IPS-18a (cell line): ENCODE measurements around the gene COA8.

Experiments used
- H3K27ac ChIP-seq: one replicate; pipeline ENCODE4 v1.5.1; 2013; ENCODE audit warnings: low read length
- H3K27me3 ChIP-seq: one replicate; pipeline ENCODE4 v1.6.1; 2013; ENCODE audit warnings: mild to moderate bottlenecking, low read length; ENCODE audit not compliant: control insufficient read depth, insufficient read depth
- H3K36me3 ChIP-seq: one replicate; pipeline ENCODE4 v1.6.1; 2013; ENCODE audit warnings: low read depth, low read length; ENCODE audit not compliant: control insufficient read depth
- H3K4me1 ChIP-seq: one replicate; pipeline ENCODE4 v1.6.1; 2013; ENCODE audit warnings: low read depth, low read length; ENCODE audit not compliant: control insufficient read depth
- H3K4me3 ChIP-seq: one replicate; pipeline ENCODE4 v1.5.1; 2013; ENCODE audit warnings: low read length
- H3K9ac ChIP-seq: one replicate; pipeline ENCODE4 v1.6.1; 2013; ENCODE audit warnings: mild to moderate bottlenecking, low read length, moderate library complexity
- H3K9me3 ChIP-seq: one replicate; pipeline ENCODE4 v1.6.1; 2013; ENCODE audit warnings: low read depth, low read length; ENCODE audit not compliant: control insufficient read depth

COA8 gene

DNA sequence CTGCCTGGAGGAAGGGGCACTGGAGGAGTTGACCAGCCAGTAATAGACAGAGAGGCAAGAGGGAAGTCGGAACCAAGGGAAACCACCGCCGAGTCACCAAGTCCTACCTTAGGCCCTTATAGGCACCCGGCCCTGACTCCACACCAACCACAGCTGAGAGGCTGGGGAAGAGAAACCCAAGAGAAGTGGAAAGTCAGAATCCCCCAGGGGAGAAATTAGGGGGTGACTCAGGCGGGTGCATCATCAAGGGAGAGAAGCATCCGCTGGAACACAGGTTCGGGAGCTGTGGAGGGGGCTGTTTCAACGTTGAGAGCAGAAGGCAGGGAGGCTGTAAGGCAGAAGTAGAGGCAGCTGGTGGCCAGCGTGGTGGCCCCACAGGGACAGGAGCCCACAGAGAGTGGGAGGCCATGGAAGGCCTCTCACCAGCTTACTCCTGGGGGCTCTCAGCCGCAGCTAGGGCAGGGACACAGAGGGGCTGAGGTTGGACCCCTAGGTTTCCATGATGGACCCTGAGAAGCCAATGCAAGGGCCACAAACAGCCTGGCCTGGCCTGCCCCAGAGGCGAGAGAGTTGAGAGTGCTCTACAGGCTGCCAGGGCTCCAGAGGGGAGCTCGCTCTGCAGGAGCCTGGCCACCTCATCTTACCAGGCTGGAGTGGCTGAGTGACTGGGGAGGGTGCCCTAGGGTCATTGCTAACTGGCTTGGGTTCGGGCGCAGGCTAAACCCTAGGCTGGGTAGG lies 35.2 kb upstream of the COA8 start:
- peaks cover 30% of the 10 kb centered on the region for H3K27me3 ChIP-seq
- H3K4me3 ChIP-seq = no peak overlapping the region
- H3K27ac ChIP-seq = no peak overlapping the region
- H3K9ac ChIP-seq = no peak overlapping the region
- H3K4me1 ChIP-seq = peaks cover 4% of the 10 kb centered on the region
- H3K36me3 ChIP-seq = peaks cover 3% of the 10 kb centered on the region
- no peaks in the 10 kb centered on the region for H3K9me3 ChIP-seq

DNA sequence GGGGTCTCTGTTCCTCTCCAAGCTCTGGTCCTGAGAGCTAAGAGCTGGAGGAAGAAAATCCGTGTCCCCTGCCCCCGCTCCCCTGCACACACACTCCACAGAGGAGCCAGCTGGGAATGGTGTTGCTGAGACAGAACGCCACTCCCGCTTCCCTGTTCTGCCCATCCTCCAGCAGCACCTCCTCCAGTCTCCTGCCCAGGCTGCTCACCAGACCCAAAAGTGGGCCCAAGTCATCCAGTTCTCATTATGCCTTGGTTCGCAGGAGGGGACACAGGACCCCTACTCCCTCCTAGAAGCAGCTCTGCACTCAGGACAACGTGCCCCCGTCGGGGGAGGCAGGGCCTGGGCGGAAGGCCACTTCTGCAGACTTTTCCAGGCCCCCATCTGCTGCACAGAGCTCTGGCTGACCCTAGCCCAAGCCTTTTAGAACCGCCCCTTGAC lies 34.6 kb upstream of the COA8 start:
- peaks cover 26% of the 10 kb centered on the region for H3K27me3 ChIP-seq
- H3K9ac ChIP-seq = peak overlapping the region; percentile 68
- no peaks in the 10 kb centered on the region for H3K9me3 ChIP-seq
- H3K4me1 ChIP-seq = peaks cover 4% of the 10 kb centered on the region
- no peak overlapping the region for H3K27ac ChIP-seq
- peaks cover 3% of the 10 kb centered on the region for H3K36me3 ChIP-seq
- peak overlapping the region; percentile 71 for H3K4me3 ChIP-seq

DNA sequence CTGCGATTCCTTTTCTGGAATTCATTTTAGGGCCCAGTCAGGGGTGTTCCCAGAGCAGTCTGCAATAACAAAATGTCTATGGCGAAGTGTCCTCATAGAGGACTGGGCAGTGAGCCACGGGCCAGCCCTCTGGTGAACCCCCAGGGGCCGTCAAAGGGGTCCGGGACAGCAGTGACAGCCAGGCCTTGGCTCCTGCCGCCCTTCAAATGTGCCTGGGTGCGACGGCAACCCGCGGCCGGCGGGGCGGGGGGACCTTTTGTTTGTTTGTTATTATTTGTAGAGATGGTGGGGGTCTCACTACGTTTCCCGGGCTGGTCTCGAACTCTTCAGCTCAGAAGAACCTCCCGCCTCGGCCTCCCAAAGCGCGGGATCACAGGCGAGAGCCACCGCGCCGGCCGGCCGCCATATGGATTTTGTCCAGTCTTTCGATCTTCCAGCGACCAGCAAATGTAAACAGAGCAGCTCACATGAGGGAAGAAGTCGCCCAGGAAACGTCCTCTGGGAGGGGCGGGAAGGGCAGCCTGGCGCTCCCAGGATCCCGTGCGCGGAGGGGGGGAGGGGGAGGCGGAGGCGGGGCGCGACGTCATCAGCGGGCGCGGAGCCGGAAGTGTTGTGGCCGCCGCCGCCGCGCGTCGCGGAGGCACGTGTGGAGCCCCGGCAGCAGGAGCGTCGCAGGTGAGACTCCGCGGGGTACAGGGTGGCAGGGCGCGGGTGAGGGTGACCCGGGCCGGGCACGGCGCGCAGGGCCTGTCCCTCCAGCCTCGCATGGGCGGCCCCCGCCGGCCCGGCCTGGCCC lies 34.0 kb upstream of the COA8 start, which contains the start of gene TRMT61A:
TSS of gene TRMT61A (plus strand) at position 610 of the 796 bp plus-strand sequence. CDS start 783 bp downstream, outside the sequence.
- Histone ChIP-seq H3K9me3 (no peaks in the 10 kb centered on the region), H3K9ac (peak within 1 kb of the TSS; percentile 70), H3K4me3 (peak within 1 kb of the TSS; percentile 93), H3K36me3 (peaks cover 3% of the 10 kb centered on the region), H3K27ac (peak within 1 kb of the TSS; percentile 63), H3K4me1 (peaks cover 4% of the 10 kb centered on the region), H3K27me3 (peaks cover 20% of the 10 kb centered on the region)

DNA sequence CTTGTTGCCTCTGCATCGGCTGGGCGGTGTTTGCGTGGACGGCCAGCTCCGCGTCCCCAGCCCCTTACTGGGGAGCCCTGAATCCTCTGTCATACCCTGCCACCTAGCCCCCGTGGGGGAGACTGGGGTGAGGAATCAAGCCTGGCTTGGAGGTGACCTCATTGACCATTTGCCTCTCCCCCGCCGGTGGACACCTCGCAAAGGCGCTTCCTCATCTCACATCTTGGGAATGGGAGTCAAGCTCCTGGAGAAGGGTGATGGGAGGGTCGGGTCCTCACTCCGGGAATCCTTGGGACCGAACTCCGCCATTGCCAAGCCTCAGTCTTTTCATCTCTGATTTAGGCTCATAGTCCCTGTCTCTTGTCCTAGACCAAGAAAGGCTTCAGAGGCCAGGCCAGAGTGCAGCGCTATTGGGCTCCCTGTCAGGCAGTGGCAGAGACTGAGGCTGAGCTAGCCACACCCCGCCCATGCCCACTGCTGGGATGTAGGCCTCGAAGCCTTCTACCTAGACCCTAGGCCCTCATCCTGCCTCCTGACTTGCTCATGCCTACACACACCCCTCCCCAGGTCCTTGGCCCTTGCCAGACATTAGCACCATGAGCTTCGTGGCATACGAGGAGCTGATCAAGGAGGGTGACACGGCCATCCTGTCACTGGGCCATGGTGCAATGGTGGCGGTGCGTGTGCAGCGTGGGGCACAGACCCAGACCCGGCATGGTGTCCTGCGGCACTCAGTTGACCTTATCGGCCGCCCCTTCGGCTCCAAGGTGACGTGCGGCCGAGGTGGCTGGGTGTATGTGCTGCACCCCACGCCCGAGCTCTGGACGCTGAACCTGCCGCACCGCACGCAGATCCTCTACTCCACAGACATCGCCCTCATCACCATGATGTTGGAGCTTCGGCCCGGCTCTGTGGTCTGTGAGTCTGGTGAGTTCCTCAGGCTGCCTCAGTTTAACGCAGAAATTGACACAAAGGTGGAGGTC lies 33.1 kb upstream of the COA8 start:
- Histone ChIP-seq H3K9me3 (no peaks in the 10 kb centered on the region), H3K27ac (no peak overlapping the region), H3K4me1 (peaks cover 4% of the 10 kb centered on the region)

DNA sequence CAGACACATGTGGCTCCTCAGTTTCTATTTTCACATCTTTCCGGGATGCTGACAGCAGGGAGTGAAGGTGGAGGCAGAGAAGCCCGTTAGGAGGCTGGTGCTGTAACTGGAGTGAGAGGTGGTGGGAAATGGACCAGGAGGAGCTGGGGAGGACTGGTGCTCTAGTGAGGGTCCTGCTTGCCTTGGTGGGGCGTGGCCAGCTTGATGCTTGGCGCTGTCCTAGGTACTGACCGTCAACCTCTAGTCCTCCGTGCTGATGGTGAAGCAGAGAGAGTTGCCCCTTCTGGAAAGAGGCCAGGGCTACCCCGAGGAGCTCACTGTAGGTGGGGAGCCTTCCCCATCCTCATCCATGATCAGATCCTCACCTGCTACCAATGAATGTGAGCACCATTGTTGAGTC lies 32.4 kb upstream of the COA8 start:
- Histone ChIP-seq H3K4me1 (peaks cover 4% of the 10 kb centered on the region), H3K9me3 (no peaks in the 10 kb centered on the region), H3K4me3 (no peak overlapping the region), H3K27me3 (peaks cover 5% of the 10 kb centered on the region), H3K9ac (no peak overlapping the region), H3K27ac (no peak overlapping the region), H3K36me3 (peaks cover 6% of the 10 kb centered on the region)

More for the DNA sequence above, 33.1 kb upstream of the COA8 start:
- peak overlapping the region; percentile 93 for H3K4me3 ChIP-seq
- H3K27me3 ChIP-seq = peaks cover 11% of the 10 kb centered on the region
- peaks cover 3% of the 10 kb centered on the region for H3K36me3 ChIP-seq
- H3K9ac ChIP-seq = peak overlapping the region; percentile 70

DNA sequence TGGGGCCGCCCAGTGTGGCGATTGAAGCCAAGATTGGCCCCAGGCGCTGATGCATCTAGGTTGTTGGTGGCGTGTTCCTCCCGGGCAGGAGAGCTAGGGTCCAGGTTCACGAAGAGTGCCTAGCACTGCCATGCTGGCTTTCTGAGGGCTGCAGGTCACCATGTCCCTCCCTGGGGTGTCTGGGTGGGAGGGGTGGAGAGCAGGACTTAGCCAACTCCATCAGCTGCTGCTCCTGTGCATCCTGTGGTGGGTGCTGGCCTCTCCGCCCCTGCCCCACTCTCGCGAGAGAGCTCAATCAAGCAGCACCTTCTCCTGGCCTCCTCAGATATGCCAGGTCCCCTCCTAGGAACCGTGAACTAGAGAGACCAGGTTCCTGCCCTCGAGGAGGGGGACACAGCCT lies 31.9 kb upstream of the COA8 start:
- peaks cover 4% of the 10 kb centered on the region for H3K4me1 ChIP-seq
- H3K4me3 ChIP-seq = no peak overlapping the region
- peaks cover 6% of the 10 kb centered on the region for H3K36me3 ChIP-seq
- no peak overlapping the region for H3K9ac ChIP-seq
- no peak overlapping the region for H3K27ac ChIP-seq
- no peaks in the 10 kb centered on the region for H3K9me3 ChIP-seq
- peaks cover 3% of the 10 kb centered on the region for H3K27me3 ChIP-seq

DNA sequence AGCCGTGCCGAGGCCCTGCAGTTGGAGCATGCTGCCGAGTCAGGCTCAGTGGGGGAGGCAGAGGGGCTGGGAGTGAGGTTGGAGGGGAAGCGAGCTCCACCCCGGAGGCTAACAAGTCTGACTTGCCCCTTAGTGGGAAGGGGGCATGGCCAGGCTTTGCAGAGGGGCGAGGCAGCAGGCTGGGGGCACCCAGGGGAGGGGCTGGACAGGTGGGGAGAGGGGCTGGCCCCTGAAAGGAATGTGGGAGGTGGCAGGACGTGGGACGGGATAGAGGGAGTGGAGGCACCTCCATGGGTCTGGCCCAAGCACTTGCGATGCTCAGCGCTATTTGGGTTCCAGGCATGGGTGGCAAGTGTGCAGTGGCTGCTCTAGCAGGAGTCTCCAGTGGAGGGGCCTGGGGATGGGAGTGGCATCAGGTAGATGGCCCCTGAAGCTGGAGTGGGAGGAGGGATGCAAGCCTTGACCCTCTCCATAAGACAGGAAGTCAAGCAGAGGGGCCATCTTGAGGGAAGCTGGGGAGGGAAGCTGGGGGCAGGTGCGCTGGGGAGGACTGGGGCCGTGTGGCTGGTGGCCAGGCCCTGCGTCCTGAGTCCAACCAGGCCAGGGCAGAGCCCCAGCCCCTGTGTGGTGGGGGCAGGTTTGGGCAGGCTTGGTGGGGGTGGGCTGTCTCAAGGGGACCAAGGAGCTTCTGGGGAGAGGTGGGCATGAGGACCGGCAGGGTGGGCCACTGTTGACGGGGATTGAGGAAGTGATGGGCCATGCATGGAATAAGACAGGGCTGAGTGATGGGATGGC lies 31.1 kb upstream of the COA8 start:
- Histone ChIP-seq H3K27ac (no peak overlapping the region), H3K9ac (no peak overlapping the region), H3K9me3 (no peaks in the 10 kb centered on the region), H3K4me3 (no peak overlapping the region), H3K36me3 (peaks cover 6% of the 10 kb centered on the region), H3K27me3 (no peaks in the 10 kb centered on the region), H3K4me1 (peaks cover 4% of the 10 kb centered on the region)

DNA sequence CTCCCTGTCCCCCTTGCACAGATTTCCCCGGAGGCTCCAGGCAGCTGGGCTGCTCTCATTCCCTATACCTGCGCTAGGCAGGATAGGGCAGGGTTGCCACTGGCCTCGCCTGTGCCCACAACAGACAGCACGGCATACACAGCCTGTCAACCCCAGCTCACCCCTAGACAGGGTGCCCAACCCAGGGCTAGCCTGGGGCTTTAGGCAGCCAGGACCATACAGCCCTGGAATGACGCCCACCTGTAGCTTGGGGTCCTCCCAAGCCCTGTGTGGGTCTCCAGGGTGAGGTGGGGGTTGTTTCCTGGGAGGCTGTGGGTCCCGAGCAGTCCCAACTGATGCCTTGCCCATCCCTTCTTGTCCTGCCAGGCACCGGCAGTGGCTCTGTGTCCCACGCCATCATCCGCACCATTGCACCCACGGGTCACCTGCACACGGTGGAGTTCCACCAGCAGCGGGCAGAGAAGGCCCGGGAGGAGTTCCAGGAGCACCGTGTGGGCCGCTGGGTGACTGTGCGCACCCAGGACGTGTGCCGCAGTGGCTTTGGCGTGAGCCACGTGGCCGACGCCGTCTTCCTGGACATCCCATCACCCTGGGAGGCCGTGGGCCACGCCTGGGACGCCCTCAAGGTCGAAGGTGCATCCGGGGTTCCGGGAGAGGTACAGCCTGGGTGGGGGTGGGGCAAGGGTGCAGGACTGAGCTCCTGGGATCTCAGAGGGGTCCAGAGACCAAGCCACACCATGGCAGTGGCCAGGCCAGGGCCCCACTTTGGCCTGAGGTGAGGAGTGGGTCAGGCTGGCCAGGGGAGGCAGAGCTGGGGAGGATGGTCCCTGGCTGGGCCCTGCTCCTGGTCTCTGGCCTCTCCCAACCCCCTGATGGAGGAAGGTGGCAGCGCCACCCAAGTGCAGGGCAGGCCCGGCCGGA lies 30.3 kb upstream of the COA8 start:
- no peak overlapping the region for H3K9ac ChIP-seq
- H3K27ac ChIP-seq = no peak overlapping the region
- H3K9me3 ChIP-seq = no peaks in the 10 kb centered on the region
- peaks cover 6% of the 10 kb centered on the region for H3K36me3 ChIP-seq
- peaks cover 4% of the 10 kb centered on the region for H3K4me1 ChIP-seq
- H3K27me3 ChIP-seq = no peaks in the 10 kb centered on the region
- H3K4me3 ChIP-seq = no peak overlapping the region

DNA sequence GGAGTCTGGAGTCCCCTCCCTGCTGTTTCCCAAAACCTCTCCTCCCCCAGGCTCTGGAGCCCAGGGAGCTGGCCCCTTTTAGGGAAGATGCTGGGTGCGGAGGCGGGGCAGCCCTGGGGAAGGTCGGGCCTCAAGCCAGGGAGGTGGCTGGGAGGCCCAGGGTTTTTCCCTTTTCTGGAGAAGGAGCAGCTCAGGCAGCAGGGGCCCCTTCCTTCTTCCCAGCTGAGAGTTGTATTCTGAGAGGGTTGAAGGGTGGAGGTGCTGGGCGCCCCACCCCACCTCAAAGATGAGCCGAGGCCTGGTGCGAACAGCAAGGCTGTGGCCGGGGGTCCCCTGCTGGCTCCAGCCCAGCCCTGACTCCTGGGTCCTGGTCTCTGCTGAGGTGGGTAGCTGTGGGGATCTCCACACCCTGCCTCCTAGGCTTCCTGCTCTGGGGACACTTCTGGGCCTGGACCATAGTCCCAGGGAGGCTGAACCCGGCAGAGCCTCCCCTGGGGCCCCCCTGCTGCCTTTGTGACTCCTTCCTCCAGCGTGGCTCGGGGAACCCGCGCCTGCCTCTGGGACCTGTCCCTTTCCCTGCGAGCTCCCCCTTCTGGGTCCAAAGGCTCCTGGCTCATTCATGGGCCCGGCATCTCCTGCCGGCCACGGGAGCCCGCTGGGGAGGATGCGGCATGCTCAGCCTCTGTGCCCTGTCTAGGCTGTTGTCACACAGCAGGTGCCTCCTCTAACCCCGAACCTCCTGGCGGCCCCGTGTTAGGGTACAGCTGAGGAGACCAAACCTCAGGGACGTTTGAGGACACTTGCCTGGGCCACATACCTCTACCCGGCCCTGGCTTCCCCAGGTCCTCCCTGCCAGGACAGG lies 29.4 kb upstream of the COA8 start:
- H3K4me1 ChIP-seq = peaks cover 2% of the 10 kb centered on the region

More for the DNA sequence above, 29.4 kb upstream of the COA8 start:
- H3K9ac ChIP-seq = no peak overlapping the region
- no peaks in the 10 kb centered on the region for H3K27me3 ChIP-seq
- H3K9me3 ChIP-seq = no peaks in the 10 kb centered on the region
- H3K36me3 ChIP-seq = peaks cover 6% of the 10 kb centered on the region
- no peak overlapping the region for H3K27ac ChIP-seq
- no peak overlapping the region for H3K4me3 ChIP-seq
